Measurements from ENCODE around the gene FLNB.

- no peak for TF ChIP-seq CTCF (IDR thresholded peaks at IDR 0.05 in 2 of 3, conservative IDR thresholded peaks at IDR 0.05 in 1 of 3; ENCODE audit: insufficient read depth in 2 of 3, low read depth in 1 of 3, low read length in 3 of 3)
- no peak for TF ChIP-seq RBM17 (IDR thresholded peaks at IDR 0.05; ENCODE audit: borderline replicate concordance, low read depth, low read length)
- TF ChIP-seq RFX5 (IDR thresholded peaks at IDR 0.05; ENCODE audit: low read depth, low read length) = no peak
- TF ChIP-seq NBN (IDR thresholded peaks at IDR 0.05; ENCODE audit: low read depth) = no peak
- no peak for TF ChIP-seq NONO (IDR thresholded peaks at IDR 0.05; ENCODE audit: low read depth in 2 of 2, low read length in 1 of 2)
- TF ChIP-seq PCBP1 (IDR thresholded peaks at IDR 0.05; ENCODE audit: low read depth, low read length, poor library complexity, severe bottlenecking) = no peak
- TF ChIP-seq ATF7 (IDR thresholded peaks at IDR 0.05) = no peak
- no peak for TF ChIP-seq CBX2 (IDR thresholded peaks at IDR 0.05; ENCODE audit: insufficient read depth, low read length, poor library complexity, severe bottlenecking)
Observed at GRCh38 chr3:58200846-58201355, 192.7 kb downstream of the FLNB start.

Data from K562 (cell line).